IPS-15b (cell line): Measurements from ENCODE around the gene LYRM2.

Experiments used
- H3K27me3 ChIP-seq: one replicate; pipeline ENCODE4 v1.6.1; 2013; ENCODE audit warnings: low read length; ENCODE audit not compliant: control insufficient read depth, insufficient read depth
- H3K36me3 ChIP-seq: one replicate; pipeline ENCODE4 v1.6.1; 2013; ENCODE audit warnings: low read length; ENCODE audit not compliant: control insufficient read depth, insufficient read depth
- H3K4me1 ChIP-seq: one replicate; pipeline ENCODE4 v1.6.1; 2013; ENCODE audit warnings: mild to moderate bottlenecking, low read length; ENCODE audit not compliant: control insufficient read depth, insufficient read depth
- H3K4me3 ChIP-seq: one replicate; pipeline ENCODE4 v1.5.1; 2013; ENCODE audit warnings: low read depth, low read length
- H3K9ac ChIP-seq: one replicate; pipeline ENCODE4 v1.6.1; 2013; ENCODE audit warnings: low read depth, mild to moderate bottlenecking, low read length
- H3K9me3 ChIP-seq: one replicate; pipeline ENCODE4 v1.6.1; 2013; ENCODE audit warnings: mild to moderate bottlenecking, low read length; ENCODE audit not compliant: control insufficient read depth, insufficient read depth

Gene LYRM2

DNA sequence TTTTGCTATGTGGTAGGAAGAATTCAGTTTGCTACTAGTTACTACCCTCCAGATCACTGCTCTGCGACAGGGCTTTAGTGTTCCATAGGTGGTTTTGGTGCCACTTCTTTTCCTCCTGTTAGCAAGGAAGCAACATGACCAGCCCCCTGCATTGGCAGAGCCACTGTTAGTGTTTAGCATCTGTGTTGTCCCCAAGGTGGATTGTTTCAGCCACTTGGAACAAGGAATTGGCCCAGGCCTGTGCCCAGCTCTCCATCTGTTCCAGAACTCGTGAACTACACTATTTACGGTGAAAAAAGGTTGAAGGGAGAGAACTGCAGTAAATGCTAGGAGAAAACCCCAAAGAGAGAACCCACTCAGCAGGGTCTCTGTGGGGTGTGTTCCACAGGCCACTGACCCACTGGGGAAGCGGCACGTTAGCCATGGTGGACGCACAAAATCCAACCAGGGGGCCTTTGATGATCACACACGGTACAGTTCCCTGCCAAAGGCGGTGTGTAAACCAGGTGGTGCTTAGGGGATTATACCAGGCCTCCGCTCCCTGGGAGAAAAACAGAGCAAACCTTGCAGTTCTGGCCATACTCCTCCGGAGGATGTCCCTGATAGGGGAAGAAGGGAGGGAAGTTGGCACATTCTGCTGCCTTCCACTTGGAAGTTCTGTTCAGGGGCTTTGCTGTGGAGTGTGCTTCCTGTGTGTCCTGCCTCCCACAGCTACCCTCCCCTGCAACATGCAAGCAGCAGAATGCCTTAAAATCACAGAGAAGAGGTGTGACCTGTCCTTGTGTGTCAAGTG lies 72.3 kb downstream of the LYRM2 start:
- Histone ChIP-seq H3K27me3 (no peaks in the 10 kb centered on the region), H3K4me1 (peaks cover 5% of the 10 kb centered on the region), H3K36me3 (no peaks in the 10 kb centered on the region), H3K9ac (no peak overlapping the region), H3K4me3 (no peak overlapping the region), H3K9me3 (no peaks in the 10 kb centered on the region)

GRCh38 chr6:89564752-89565427 lies 73.7 kb downstream of the LYRM2 start:
- Histone ChIP-seq H3K27me3 (no peaks in the 10 kb centered on the region), H3K9me3 (no peaks in the 10 kb centered on the region), H3K4me3 (no peak overlapping the region)

DNA sequence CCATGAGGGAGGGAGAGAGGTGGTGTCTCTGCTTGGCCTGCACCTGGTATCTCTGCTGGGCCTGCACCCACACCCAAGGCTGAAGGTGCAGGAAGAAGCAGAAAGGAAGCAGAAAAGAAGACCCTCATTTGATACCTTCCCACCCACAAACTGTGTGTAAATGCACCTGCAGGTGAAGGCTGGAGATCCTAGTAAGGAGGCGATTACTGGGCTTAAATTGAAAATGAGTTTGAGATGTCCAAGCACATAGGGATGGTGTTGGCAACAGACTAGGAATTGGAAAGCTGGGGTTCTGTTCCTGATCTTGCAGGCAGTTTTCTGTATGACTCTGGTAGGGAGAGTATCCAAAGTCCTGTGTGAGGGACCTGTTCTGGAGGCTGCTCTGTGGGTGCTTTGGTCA lies 74.7 kb downstream of the LYRM2 start:
- H3K36me3 ChIP-seq = no peaks in the 10 kb centered on the region
- peaks cover 5% of the 10 kb centered on the region for H3K4me1 ChIP-seq
- H3K9ac ChIP-seq = no peak overlapping the region
- H3K9me3 ChIP-seq = no peaks in the 10 kb centered on the region
- no peaks in the 10 kb centered on the region for H3K27me3 ChIP-seq
- H3K4me3 ChIP-seq = no peak overlapping the region

More at GRCh38 chr6:89564752-89565427, 73.7 kb downstream of the LYRM2 start:
- Histone ChIP-seq H3K9ac (no peak overlapping the region), H3K36me3 (no peaks in the 10 kb centered on the region), H3K4me1 (peaks cover 5% of the 10 kb centered on the region)

GRCh38 chr6:89562093-89562973 lies 76.2 kb downstream of the LYRM2 start:
- Histone ChIP-seq H3K9me3 (peaks cover 3% of the 10 kb centered on the region), H3K4me1 (peaks cover 5% of the 10 kb centered on the region), H3K4me3 (no peak overlapping the region), H3K9ac (no peak overlapping the region), H3K36me3 (no peaks in the 10 kb centered on the region), H3K27me3 (no peaks in the 10 kb centered on the region)

DNA sequence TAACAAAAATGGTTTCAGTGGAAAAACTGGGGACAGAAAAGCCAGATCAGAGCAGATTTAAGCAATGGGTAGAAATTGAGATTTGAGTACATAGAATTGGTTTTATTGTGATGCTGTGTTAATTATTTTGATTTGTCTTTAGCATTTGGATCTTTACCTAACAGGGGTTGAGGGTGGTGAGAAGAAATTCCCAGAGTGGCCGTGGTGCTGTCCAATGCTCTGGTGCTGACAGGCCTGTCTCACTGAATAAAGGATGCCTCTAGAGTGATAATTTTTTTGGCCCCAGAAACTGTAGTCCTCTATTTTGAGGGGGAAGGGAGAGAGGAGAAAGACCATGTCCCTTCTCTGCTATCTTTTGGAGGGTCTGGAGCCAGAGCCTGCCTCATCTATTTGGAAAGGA lies 79.1 kb downstream of the LYRM2 start:
- H3K27me3 ChIP-seq = peaks cover 2% of the 10 kb centered on the region
- H3K36me3 ChIP-seq = no peaks in the 10 kb centered on the region
- peaks cover 4% of the 10 kb centered on the region for H3K9me3 ChIP-seq
- H3K4me1 ChIP-seq = peaks cover 25% of the 10 kb centered on the region
- no peak overlapping the region for H3K4me3 ChIP-seq
- no peak overlapping the region for H3K9ac ChIP-seq

- Histone ChIP-seq H3K9me3 (peaks cover 4% of the 10 kb centered on the region), H3K36me3 (no peaks in the 10 kb centered on the region), H3K27me3 (peaks cover 2% of the 10 kb centered on the region), H3K4me3 (no peak overlapping the region), H3K4me1 (peaks cover 22% of the 10 kb centered on the region), H3K9ac (no peak overlapping the region)
These were observed 82.7 kb downstream of the LYRM2 start for GRCh38 chr6:89555806-89556205.

DNA sequence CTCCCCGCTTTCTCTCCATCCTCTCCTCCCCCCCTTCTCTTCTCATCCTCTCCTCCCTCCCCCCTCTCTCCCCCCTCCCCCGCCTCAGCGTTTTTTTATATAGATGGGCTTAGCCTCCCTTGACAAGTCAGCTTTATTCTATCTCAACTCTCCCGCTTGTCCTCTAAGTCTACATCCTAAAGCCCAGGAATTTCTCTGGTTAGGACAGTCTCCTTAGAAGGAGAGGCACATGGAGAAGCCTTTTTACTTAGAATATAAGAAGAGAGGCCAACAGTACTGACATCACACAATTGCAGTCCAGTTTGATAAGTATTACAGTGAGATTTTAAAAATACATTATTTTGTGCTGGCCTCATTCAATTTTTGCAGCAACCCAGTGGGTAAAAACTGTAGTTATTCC lies 83.5 kb downstream of the LYRM2 start:
- H3K9ac ChIP-seq = no peak overlapping the region
- H3K4me3 ChIP-seq = no peak overlapping the region
- H3K36me3 ChIP-seq = no peaks in the 10 kb centered on the region
- peaks cover 2% of the 10 kb centered on the region for H3K27me3 ChIP-seq
- peaks cover 4% of the 10 kb centered on the region for H3K9me3 ChIP-seq
- H3K4me1 ChIP-seq = peaks cover 22% of the 10 kb centered on the region

- H3K9me3 ChIP-seq = peaks cover 4% of the 10 kb centered on the region
- no peaks in the 10 kb centered on the region for H3K36me3 ChIP-seq
- H3K27me3 ChIP-seq = peaks cover 2% of the 10 kb centered on the region
- no peak overlapping the region for H3K9ac ChIP-seq
- peaks cover 22% of the 10 kb centered on the region for H3K4me1 ChIP-seq
- no peak overlapping the region for H3K4me3 ChIP-seq
These were observed 84.4 kb downstream of the LYRM2 start for GRCh38 chr6:89554106-89554505.

DNA sequence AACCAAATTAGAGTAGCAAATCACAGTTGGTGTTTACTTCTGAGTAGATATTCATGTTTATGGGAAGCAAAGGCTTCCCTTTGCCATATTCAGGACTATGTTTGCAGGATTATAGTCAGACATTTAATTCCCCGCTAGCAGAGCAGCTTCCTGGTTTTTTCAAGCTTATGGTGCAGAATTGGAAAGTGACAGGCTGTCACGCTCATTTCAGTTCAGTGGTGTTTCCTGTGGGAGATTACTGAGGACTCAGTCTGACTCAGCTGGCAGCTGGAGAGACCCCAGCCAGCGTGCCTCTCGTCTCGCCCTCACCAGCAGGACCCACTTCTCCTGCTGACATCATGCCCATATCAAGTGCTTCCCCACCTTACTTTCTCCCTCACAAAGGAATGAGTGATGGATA lies 85.1 kb downstream of the LYRM2 start:
- Histone ChIP-seq H3K9me3 (peaks cover 4% of the 10 kb centered on the region), H3K9ac (no peak overlapping the region), H3K4me1 (peaks cover 22% of the 10 kb centered on the region), H3K27me3 (peaks cover 2% of the 10 kb centered on the region), H3K36me3 (no peaks in the 10 kb centered on the region), H3K4me3 (no peak overlapping the region)

DNA sequence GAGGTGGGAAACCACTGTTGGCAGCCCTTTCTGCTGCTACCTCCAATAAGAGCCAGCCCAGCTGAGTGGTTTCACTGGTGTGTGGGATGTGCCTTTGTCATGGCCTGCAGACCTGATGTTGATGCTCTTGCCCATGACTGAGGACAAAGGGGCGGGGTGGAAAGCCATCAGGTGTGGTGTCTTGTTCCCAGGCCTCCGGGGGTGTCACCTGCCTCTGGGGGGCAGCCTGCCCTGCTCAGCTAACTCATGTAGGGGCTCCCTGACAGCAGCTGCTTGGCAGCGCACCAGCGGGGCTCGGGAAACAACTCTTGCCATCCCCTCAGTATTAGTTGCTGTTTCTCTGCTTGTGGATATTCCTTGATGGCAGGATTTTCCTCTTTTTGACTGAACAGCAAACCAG lies 91.3 kb downstream of the LYRM2 start:
- Histone ChIP-seq H3K4me1 (no peaks in the 10 kb centered on the region), H3K27me3 (no peaks in the 10 kb centered on the region), H3K36me3 (no peaks in the 10 kb centered on the region), H3K9me3 (no peaks in the 10 kb centered on the region), H3K9ac (no peak overlapping the region), H3K4me3 (no peak overlapping the region)

GRCh38 chr6:89542866-89543265 lies 95.7 kb downstream of the LYRM2 start:
- no peaks in the 10 kb centered on the region for H3K9me3 ChIP-seq
- no peaks in the 10 kb centered on the region for H3K36me3 ChIP-seq
- H3K9ac ChIP-seq = no peak overlapping the region
- H3K4me3 ChIP-seq = no peak overlapping the region
- no peaks in the 10 kb centered on the region for H3K4me1 ChIP-seq
- H3K27me3 ChIP-seq = no peaks in the 10 kb centered on the region
